Activated CD8-positive, alpha-beta memory T cell treated with anti-CD3 and anti-CD28 coated beads for 4 hours (primary cell): Measurements from ENCODE around the gene TAB3.

Experiments
- DNase-seq, 2 donors: peaks; one replicate each; pipeline ENCODE4 v3.0.0-alpha.2; 2020; ENCODE audit warnings: low read depth in 2 of 2

Gene TAB3

GRCh38 chrX:30887288-30887687 lies 1.8 kb downstream of the TAB3 start:
- DNase-seq, result no peak

DNA sequence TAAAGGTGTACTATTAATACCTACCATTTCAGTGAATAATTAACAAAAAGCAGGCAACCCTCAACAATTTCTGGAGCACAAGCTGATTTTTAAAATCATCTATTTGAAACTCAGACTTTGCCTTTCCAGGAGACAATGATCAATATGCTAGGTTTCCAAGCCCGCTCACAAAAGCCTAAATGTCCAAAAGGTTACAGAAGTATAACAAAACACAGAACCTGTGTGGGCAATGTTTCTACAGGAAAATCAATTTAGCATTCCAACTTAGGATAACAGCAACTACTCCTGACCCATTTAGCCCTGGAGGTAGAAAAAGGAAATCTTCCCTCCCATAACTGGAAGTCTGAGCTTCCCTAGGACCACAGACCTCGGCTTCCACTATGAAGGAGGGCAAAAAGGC lies 3.9 kb downstream of the TAB3 start:
- DNase-seq, result no peak

DNA sequence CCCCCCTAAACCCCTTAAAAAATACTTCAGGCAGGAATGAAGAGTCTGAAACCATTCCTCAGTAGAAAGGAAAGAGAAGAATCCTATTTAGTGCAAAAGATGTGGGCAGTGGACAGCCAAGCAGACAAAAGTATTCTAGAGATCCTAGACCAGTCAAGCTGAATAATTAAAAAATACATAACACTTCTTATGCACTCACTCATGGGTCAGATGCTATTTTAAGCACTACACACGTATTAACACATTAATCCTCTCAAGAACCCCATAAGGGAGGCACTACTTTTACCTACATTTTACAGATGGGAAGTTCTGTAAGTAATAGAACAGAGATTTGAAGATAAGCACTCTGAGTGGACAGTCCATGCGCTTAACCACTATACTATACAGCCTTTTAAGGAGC lies 5.9 kb downstream of the TAB3 start:
- no peak for DNase-seq

DNA sequence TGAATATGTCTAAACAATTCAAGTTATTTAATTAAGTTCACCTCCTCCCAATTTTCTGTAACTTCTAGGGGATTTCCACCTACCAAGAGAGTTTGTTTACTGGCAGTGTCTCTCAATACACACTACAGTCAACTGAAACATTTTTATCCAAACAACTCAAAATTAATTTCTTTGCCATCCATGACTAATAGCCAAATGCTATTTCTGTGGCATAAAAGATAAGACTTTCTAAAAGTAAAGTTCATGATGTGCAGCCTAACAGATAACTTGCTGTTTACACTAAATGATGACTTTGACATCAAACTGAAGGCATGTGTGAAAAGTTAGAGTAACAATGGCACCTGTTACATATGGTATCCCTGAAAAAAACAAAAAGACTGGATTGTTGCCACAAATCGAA lies 7.3 kb downstream of the TAB3 start:
- no peak for DNase-seq

GRCh38 chrX:30881390-30881789 lies 7.7 kb downstream of the TAB3 start:
- DNase-seq, result no peak

DNA sequence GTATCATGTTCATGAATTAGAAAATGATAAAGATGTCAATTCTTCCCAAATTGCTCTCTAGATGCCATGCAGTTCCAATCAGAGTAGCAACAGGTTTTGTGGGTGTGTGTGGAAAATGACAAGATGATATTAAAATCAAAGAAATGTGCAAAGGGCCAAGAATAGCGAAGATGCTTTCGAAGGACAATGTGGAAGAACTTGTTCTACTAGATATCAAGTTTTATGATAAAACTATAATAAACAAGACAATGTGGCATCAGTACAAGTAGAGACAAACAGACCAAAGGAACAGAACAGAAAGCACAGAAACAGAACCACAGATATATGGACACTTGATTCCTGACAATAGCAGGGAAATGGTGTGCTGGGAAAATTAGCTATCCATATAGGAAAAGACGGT lies 9.0 kb downstream of the TAB3 start:
- DNase-seq, result no peak

DNA sequence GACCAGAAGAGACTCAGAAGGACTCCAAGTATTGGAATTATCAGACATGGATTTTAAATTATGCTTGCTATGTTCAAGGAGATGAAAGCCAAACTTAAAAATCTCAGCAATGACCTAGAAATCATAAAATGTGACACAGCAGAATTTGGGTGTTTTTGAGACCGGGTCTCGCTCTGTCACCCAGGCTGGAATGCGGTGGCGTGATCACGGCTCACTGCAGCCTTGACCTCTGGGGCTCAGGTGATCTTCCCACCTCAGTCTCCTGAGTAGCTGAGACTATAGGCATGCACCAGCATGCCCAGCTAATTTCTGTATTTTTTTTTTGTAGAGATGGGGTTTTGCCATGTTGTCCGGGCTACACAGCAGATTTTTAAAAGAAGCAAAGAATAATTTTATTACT lies 12.7 kb downstream of the TAB3 start:
- no peak for DNase-seq

DNA sequence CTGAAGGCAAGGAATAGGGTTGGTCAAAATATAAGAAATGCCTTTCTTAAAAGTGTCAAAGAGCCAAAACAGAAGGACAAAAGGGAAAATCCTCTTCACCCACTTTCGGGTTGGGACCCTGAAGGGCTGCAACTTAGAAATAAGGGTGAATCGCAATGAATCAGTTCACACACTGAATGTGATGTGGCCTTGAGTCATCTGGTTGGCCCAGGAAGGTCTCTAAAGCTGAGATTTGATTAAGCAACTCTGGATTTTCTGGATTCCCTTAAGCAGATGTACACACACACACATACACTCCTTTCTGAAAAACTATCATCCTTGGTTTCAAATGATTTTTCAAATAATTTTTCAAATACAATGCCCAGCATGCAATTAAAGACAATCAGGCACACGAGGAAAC lies 13.1 kb downstream of the TAB3 start:
- no peak for DNase-seq

- DNase-seq, result no peak
These were observed 14.2 kb downstream of the TAB3 start for GRCh38 chrX:30874851-30875250.

GRCh38 chrX:30870572-30870971 lies 18.5 kb downstream of the TAB3 start:
- no peak for DNase-seq

DNA sequence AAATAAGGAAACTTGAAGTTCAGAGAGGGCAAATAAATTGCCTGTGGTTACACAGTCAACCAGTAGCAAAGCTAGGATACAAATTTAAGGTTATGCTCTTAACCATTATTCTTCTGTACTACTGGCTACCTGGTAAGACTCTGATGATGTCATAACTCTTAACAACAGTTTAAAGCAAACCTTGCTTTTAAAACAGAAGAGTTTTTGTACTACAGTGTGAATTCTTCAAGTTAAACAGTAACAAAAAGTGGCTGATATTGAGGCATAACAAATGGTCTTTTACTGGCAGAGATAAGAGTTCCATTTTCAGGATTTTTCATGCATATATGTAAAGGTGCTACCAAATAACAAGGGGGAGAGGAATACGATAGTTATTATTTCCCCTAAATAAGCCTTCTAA lies 23.4 kb downstream of the TAB3 start:
- DNase-seq, result no peak

DNA sequence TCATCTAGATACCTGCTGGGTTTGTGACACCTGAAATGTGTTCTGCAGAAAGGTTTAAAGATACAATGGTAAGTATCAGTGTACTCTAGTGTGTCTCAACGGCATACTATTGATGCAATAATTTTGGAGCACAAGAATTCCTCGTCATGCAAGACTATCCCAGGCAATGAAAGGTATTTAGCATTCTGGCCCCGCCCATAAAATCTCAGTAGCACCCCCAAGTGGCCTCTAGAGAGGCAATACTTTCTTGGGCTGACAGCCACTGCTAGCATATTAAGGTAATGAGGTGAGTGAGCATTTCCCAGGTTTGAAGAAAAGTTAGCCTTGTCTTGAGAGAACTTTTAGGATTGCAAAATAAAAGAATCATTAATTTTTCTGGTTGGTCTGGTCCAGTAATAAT lies 24.0 kb downstream of the TAB3 start:
- DNase-seq, result no peak

DNA sequence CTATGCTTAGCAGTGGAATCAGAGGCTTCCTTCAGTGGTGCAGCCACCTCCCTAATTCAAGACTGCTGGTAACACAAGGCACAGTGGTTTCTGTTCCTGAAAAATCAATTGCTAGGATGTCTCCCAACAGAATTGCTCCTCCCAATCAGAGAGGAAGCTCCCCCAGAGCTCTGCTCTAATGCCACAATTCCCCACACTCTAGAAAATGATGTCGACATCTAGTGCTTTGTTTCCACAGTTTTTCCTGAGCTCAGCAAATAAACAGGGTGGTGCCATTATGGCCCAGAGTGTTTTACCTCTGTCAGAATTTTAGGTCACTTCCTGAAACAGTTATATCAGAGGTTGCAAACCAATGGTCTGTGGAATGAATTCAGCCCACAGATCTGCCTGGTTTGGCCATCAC lies 24.7 kb downstream of the TAB3 start:
- DNase-seq, result no peak

- DNase-seq, result no peak
These were observed 25.1 kb downstream of the TAB3 start for GRCh38 chrX:30863974-30864373.

GRCh38 chrX:30858098-30858497 lies 31.0 kb downstream of the TAB3 start:
- DNase-seq, result no peak

DNA sequence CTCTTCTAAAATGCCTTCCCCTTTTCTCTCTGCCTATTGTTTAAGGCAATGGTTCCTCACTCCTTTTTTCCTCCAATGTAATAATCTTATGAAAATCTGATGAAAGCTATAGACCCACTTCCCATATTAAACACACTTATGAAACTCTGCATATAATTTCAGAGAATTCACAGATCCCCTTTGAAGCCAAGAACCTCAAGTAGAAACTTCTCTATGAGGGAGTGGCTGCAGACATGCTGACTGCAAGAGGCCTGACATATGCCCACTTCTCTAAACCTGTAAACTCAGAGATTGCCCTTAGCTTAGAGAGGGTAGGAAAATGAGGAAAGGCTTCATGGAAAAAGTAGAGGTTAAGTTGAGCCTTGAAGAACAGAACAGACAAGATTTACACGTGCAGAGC lies 37.6 kb downstream of the TAB3 start:
- DNase-seq, result no peak

GRCh38 chrX:30835373-30835772 lies 53.7 kb downstream of the TAB3 start:
- DNase-seq, result no peak

DNA sequence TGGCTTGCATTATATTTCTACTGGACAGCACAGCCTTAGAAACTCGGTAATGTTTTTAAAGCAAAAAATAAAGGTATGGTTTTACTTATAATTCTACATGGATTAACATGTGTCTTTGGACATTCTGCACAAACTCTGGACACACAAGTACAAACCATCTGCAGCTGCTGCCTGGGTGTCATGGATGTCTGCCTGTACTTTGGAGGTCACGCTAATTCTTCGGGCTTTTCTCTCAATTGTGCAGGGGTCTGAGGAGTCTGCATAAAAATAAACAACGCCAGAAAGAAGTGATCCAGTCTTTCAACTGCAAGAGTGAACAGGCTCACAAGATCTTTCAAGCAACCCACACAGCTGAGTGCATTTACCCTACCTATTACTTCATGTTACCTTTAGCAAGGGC lies 55.2 kb downstream of the TAB3 start:
- DNase-seq, result no peak

DNA sequence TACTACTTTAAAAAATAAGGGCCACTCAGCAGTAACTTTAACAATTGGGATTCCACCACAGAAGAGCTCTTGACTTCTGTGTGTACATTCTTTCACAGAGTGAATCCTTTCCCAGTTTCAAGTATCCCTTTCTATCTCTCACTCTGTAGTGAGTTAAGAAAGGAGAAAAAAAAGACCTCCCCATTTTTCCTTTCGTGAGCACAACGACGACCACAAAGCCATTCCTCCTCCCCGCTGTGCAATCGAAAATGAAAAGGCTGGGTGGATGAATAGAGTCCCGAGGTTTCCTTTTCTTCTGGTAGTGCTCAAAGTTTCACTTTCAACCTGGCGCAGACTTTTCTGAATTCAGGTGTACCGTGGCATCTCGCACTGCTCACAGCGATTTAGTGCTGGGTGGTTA lies 58.0 kb downstream of the TAB3 start:
- peak in 1 of 2 donors; percentile 0 for DNase-seq

DNA sequence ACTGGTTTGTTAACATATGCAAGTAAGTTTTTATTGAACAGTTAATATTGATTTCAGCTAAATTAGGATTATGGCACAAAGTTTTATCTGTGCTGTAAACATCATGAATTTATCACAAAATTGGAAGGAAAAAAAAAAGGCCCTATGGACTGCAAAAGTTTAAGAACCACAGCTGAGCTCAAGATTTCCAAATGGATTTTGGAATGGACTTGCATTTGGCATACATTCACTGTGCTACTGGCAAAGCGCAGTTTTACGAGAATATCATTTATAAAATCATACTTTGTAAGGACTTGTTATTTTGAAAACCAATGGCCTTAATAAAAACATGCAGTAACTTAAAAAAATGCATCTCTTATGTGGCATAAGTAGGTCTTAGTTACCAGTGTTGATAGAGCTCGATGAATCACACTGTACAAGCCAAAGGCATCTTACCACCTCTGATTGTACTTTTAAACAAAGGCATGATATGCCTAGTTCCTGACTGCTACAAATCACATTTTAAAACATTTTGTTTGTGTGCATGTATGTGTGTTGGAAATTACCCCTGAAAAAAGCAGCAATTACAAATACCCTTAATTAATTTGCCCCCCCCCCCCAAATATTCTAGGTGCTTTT lies 58.6 kb downstream of the TAB3 start:
- no peak for DNase-seq

DNA sequence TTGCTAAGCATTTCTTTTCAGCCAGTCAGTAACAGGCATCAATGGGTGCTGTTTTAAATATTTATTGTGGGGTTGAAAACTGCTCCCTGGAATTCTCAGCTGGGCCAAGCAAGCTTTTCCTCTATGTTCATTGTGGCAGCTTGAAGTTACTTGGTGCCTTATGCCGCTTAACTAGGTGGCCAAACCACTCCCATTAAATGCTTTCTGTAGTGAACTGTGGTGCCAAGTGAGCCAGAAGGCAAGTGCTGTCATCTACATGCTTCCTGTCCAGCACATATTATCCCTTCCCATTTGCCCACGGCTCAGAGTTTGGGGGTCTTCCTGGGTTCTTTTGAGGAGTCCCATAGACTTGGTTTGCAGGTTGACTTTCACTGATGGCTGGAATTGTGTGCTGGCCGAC lies 64.8 kb downstream of the TAB3 start:
- no peak for DNase-seq

GRCh38 chrX:30822764-30823163 lies 66.3 kb downstream of the TAB3 start:
- DNase-seq, result no peak

GRCh38 chrX:30822068-30822681 lies 66.9 kb downstream of the TAB3 start:
- DNase-seq, result no peak

DNA sequence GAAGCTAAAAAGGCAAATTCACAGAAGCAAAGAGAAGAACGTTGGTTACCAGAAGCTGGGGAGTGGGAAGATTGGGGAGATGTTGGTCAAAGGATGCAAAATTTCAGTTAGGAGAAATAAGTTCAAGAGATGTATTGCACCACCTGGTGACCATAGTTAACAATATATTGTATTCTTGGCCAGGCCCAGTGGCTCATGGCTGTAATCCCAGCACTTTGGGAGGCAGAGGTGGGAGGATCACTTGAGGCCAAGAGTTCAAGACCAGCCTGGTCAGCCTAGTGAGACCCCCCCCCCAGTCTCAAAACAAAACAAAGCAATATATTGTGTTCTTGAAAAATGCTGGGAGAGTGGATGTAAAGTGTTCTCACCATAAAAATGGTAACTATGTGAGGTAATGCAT lies 67.9 kb downstream of the TAB3 start:
- no peak for DNase-seq
